ENCODE results near the gene CCSER2.
"Not testable (repeated sequence)": the region's sequence is repeated elsewhere in the genome, so short reads cannot be mapped to it uniquely, and the experiment has no call there.

CCSER2 gene

GRCh38 chr10:84447701-84448400, 119.5 kb downstream of the CCSER2 start:
- H3K36me3 ChIP-seq (ENCODE audit: insufficient read depth, low read length) = no peaks in the 10 kb centered on the region
- no peaks in the 10 kb centered on the region for H3K4me1 ChIP-seq (ENCODE audit: control insufficient read depth, insufficient read depth, low read length, unreplicated experiment)
- H3K27me3 ChIP-seq (ENCODE audit: insufficient read depth, low read length) = no peaks in the 10 kb centered on the region
- H2AFZ ChIP-seq (ENCODE audit: low read length, unreplicated experiment) = no peak overlapping the region
- H3K4me3 ChIP-seq (ENCODE audit: low read depth, low read length) = no peak overlapping the region
- H3K79me2 ChIP-seq (ENCODE audit: control insufficient read depth, insufficient read depth, low read length, unreplicated experiment) = no peaks in the 10 kb centered on the region
- H3K27ac ChIP-seq (ENCODE audit: low read depth, low read length) = no peak overlapping the region

GRCh38 chr10:84449351-84449750, 121.0 kb downstream of the CCSER2 start:
- H3K27me3 ChIP-seq (ENCODE audit: insufficient read depth, low read length); H3K36me3 ChIP-seq (ENCODE audit: insufficient read depth, low read length); H3K79me2 ChIP-seq (ENCODE audit: control insufficient read depth, insufficient read depth, low read length, unreplicated experiment); H3K4me3 ChIP-seq (ENCODE audit: low read depth, low read length); H3K27ac ChIP-seq (ENCODE audit: low read depth, low read length); H3K4me1 ChIP-seq (ENCODE audit: control insufficient read depth, insufficient read depth, low read length, unreplicated experiment); H2AFZ ChIP-seq (ENCODE audit: low read length, unreplicated experiment): not testable (repeated sequence)

GRCh38 chr10:84452003-84452402, 123.6 kb downstream of the CCSER2 start:
- Histone ChIP-seq H3K4me1 (ENCODE audit: control insufficient read depth, insufficient read depth, low read length, unreplicated experiment) (no peaks in the 10 kb centered on the region), H3K4me3 (ENCODE audit: low read depth, low read length) (no peak overlapping the region), H3K36me3 (ENCODE audit: insufficient read depth, low read length) (no peaks in the 10 kb centered on the region), H3K27me3 (ENCODE audit: insufficient read depth, low read length) (no peaks in the 10 kb centered on the region), H2AFZ (ENCODE audit: low read length, unreplicated experiment) (no peak overlapping the region), H3K27ac (ENCODE audit: low read depth, low read length) (no peak overlapping the region), H3K79me2 (ENCODE audit: control insufficient read depth, insufficient read depth, low read length, unreplicated experiment) (no peaks in the 10 kb centered on the region)

GRCh38 chr10:84453303-84453702, 124.9 kb downstream of the CCSER2 start:
- Histone ChIP-seq H3K27me3 (ENCODE audit: insufficient read depth, low read length) (no peaks in the 10 kb centered on the region), H3K36me3 (ENCODE audit: insufficient read depth, low read length) (no peaks in the 10 kb centered on the region), H3K4me1 (ENCODE audit: control insufficient read depth, insufficient read depth, low read length, unreplicated experiment) (no peaks in the 10 kb centered on the region), H3K4me3 (ENCODE audit: low read depth, low read length) (no peak overlapping the region), H3K27ac (ENCODE audit: low read depth, low read length) (no peak overlapping the region), H2AFZ (ENCODE audit: low read length, unreplicated experiment) (no peak overlapping the region), H3K79me2 (ENCODE audit: control insufficient read depth, insufficient read depth, low read length, unreplicated experiment) (no peaks in the 10 kb centered on the region)

DNA sequence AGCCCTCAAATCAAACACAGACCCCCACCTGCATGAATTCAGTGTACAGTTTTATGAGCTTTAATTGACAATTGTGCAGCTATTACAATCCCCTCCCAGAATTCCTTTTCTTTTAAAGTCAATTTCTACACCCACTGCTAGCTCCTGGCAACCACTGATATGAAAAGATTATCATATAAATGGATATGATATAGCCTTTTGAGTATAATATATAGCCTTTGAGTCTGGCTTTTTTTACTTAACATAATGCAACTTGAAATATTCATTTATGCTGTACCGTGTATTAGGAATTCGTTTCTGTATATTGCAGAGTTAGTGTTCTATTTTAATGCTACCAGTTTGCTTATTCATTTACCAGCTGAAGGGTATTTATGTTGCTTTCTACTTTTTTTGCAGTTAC, 127.7 kb downstream of the CCSER2 start:
- no peak overlapping the region for H3K27ac ChIP-seq (ENCODE audit: low read depth, low read length)
- peaks cover 5% of the 10 kb centered on the region; the same call in 1 of the 2 replicates for H3K36me3 ChIP-seq (ENCODE audit: insufficient read depth, low read length)
- H3K4me3 ChIP-seq (ENCODE audit: low read depth, low read length) = no peak overlapping the region
- no peaks in the 10 kb centered on the region for H3K27me3 ChIP-seq (ENCODE audit: insufficient read depth, low read length)
- H3K79me2 ChIP-seq (ENCODE audit: control insufficient read depth, insufficient read depth, low read length, unreplicated experiment) = no peaks in the 10 kb centered on the region
- no peaks in the 10 kb centered on the region for H3K4me1 ChIP-seq (ENCODE audit: control insufficient read depth, insufficient read depth, low read length, unreplicated experiment)
- H2AFZ ChIP-seq (ENCODE audit: low read length, unreplicated experiment) = no peak overlapping the region

DNA sequence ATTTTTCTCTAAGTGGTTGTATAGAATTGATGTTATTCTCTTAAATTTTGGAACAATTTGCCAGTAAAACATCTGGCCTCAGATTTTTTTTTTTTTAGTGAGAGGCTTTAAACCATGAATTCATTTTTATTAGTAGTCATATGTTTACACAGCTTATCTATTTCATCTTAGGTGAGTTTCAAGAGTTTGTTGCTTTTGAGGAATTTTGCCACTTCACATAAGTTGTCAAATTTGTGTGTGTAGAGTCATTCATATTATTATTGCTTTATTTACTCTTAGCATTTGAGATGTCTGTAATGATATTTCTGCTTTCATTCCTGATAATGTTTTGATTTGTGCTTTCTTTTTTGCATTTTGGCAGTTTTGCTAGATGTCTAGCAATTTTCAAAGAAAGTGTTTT, 132.1 kb downstream of the CCSER2 start:
- H3K27me3 ChIP-seq (ENCODE audit: insufficient read depth, low read length) = no peaks in the 10 kb centered on the region
- no peak overlapping the region for H2AFZ ChIP-seq (ENCODE audit: low read length, unreplicated experiment)
- no peaks in the 10 kb centered on the region for H3K79me2 ChIP-seq (ENCODE audit: control insufficient read depth, insufficient read depth, low read length, unreplicated experiment)
- H3K27ac ChIP-seq (ENCODE audit: low read depth, low read length) = no peak overlapping the region
- peaks cover 5% of the 10 kb centered on the region; the same call in 1 of the 2 replicates for H3K36me3 ChIP-seq (ENCODE audit: insufficient read depth, low read length)
- no peaks in the 10 kb centered on the region for H3K4me1 ChIP-seq (ENCODE audit: control insufficient read depth, insufficient read depth, low read length, unreplicated experiment)
- no peak overlapping the region for H3K4me3 ChIP-seq (ENCODE audit: low read depth, low read length)

GRCh38 chr10:84469470-84469869, 141.1 kb downstream of the CCSER2 start:
- Histone ChIP-seq H3K27me3 (ENCODE audit: insufficient read depth, low read length) (no peaks in the 10 kb centered on the region), H3K36me3 (ENCODE audit: insufficient read depth, low read length) (0 out of 2 replicates have a peak, but pooled peaks cover 3% of the 10 kb centered on the region), H3K4me3 (ENCODE audit: low read depth, low read length) (no peak overlapping the region), H2AFZ (ENCODE audit: low read length, unreplicated experiment) (no peak overlapping the region), H3K79me2 (ENCODE audit: control insufficient read depth, insufficient read depth, low read length, unreplicated experiment) (no peaks in the 10 kb centered on the region), H3K4me1 (ENCODE audit: control insufficient read depth, insufficient read depth, low read length, unreplicated experiment) (peaks cover 6% of the 10 kb centered on the region), H3K27ac (ENCODE audit: low read depth, low read length) (no peak overlapping the region)

DNA sequence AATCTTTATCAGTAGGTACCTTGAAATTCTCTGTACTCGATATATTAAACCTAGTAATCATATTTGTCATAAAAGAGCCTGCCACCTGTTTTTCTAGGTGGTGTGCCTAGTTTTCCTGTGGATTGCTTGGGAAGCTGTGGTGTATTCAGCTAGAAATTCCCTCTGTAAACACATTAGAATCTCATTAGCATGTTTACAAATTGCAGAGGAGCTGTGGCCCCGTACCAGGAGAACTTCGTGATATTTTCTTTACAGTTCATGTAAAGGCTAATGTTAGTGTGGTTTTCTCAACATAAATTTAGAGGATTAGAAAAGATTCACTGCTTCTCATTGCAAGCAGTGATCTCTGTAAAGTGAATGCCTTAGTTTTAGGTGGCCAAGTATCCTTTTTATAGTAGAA, 144.7 kb downstream of the CCSER2 start:
- Histone ChIP-seq H3K79me2 (ENCODE audit: control insufficient read depth, insufficient read depth, low read length, unreplicated experiment) (no peaks in the 10 kb centered on the region), H3K27ac (ENCODE audit: low read depth, low read length) (no peak overlapping the region), H3K36me3 (ENCODE audit: insufficient read depth, low read length) (0 out of 2 replicates have a peak, but pooled peaks cover 3% of the 10 kb centered on the region), H3K4me3 (ENCODE audit: low read depth, low read length) (no peak overlapping the region), H3K4me1 (ENCODE audit: control insufficient read depth, insufficient read depth, low read length, unreplicated experiment) (peaks cover 10% of the 10 kb centered on the region), H3K27me3 (ENCODE audit: insufficient read depth, low read length) (no peaks in the 10 kb centered on the region), H2AFZ (ENCODE audit: low read length, unreplicated experiment) (no peak overlapping the region)

DNA sequence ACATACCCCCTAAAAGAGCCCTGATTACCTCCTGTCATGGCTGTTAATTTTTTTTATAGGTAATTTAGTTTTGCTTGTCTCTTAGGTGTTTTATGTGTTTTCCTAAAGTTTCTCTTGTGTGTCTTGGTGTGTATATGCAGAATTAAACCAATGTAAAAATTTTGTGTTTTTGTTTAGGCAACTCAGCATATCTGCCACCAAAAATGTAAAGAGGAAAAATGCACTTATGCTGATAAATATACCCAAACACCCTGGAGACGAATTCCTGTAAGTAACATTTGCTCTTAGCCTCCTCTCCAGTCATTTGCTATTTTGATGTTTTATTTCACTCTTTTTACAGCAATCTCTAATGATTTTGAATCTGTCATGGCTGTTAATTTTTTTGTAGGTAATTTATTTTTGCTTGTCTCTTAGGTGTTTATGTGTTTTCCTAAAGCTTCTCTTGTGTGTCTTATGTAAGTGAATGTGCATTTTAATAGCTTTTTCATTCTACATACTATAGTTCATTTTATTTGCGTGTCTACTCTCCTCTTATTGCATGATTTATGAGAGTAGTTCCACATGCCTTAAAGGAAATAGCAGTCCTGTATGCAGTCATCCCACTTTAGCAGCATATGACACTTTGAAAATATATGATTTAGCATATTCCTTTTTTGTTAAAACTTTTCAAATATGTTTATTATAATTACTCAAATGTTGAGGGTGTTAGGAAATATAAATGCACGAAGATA, 149.2 kb downstream of the CCSER2 start:
- Histone ChIP-seq H3K36me3 (ENCODE audit: insufficient read depth, low read length) (no peaks in the 10 kb centered on the region), H3K27ac (ENCODE audit: low read depth, low read length) (no peak overlapping the region), H2AFZ (ENCODE audit: low read length, unreplicated experiment) (no peak overlapping the region), H3K27me3 (ENCODE audit: insufficient read depth, low read length) (no peaks in the 10 kb centered on the region), H3K4me1 (ENCODE audit: control insufficient read depth, insufficient read depth, low read length, unreplicated experiment) (peaks cover 8% of the 10 kb centered on the region), H3K79me2 (ENCODE audit: control insufficient read depth, insufficient read depth, low read length, unreplicated experiment) (no peaks in the 10 kb centered on the region), H3K4me3 (ENCODE audit: low read depth, low read length) (no peak overlapping the region)

- Histone ChIP-seq H3K27me3 (ENCODE audit: insufficient read depth, low read length) (no peaks in the 10 kb centered on the region), H2AFZ (ENCODE audit: low read length, unreplicated experiment) (no peak overlapping the region), H3K4me1 (ENCODE audit: control insufficient read depth, insufficient read depth, low read length, unreplicated experiment) (peaks cover 8% of the 10 kb centered on the region), H3K79me2 (ENCODE audit: control insufficient read depth, insufficient read depth, low read length, unreplicated experiment) (no peaks in the 10 kb centered on the region), H3K36me3 (ENCODE audit: insufficient read depth, low read length) (no peaks in the 10 kb centered on the region), H3K4me3 (ENCODE audit: low read depth, low read length) (no peak overlapping the region), H3K27ac (ENCODE audit: low read depth, low read length) (no peak overlapping the region)
These were observed 149.8 kb downstream of the CCSER2 start for GRCh38 chr10:84478151-84478550.

GRCh38 chr10:84478679-84479078, 150.3 kb downstream of the CCSER2 start:
- no peak overlapping the region for H2AFZ ChIP-seq (ENCODE audit: low read length, unreplicated experiment)
- no peaks in the 10 kb centered on the region for H3K79me2 ChIP-seq (ENCODE audit: control insufficient read depth, insufficient read depth, low read length, unreplicated experiment)
- no peak overlapping the region for H3K27ac ChIP-seq (ENCODE audit: low read depth, low read length)
- no peak overlapping the region for H3K4me3 ChIP-seq (ENCODE audit: low read depth, low read length)
- H3K36me3 ChIP-seq (ENCODE audit: insufficient read depth, low read length) = no peaks in the 10 kb centered on the region
- peaks cover 8% of the 10 kb centered on the region for H3K4me1 ChIP-seq (ENCODE audit: control insufficient read depth, insufficient read depth, low read length, unreplicated experiment)
- no peaks in the 10 kb centered on the region for H3K27me3 ChIP-seq (ENCODE audit: insufficient read depth, low read length)

Measured in ACC112 (cell line).